Neutrophil (primary cell): ENCODE measurements around the gene ATPAF2.

Experiments used
- H3K27ac ChIP-seq: fragments of 200-600 bp; sonication (generic); 2 replicates; pipeline ENCODE4 v1.5.1; 2016; ENCODE audit warnings: mild to moderate bottlenecking, moderate library complexity
- H3K27me3 ChIP-seq: fragments of 200-600 bp; sonication (generic); 2 replicates; pipeline ENCODE4 v1.6.0; 2016; ENCODE audit warnings: mild to moderate bottlenecking
- H3K36me3 ChIP-seq: fragments of 200-600 bp; sonication (generic); 2 replicates; pipeline ENCODE4 v1.5.1; 2017
- H3K4me1 ChIP-seq, 2 experiments: fragments of 200-600 bp in 1 of 2; sonication (generic) in 1 of 2; 1 replicate in 1 of 2; 2 replicates in 1 of 2; pipeline versions ENCODE4 v1.5.1 to v1.6.1; 2013 to 2016; ENCODE audit warnings: low read depth in 1 of 2, low read length in 1 of 2, mild to moderate bottlenecking in 1 of 2, moderate library complexity in 1 of 2; ENCODE audit not compliant: control insufficient read depth in 1 of 2, insufficient read depth in 1 of 2
- H3K4me3 ChIP-seq, 2 experiments: fragments of 200-600 bp in 1 of 2; sonication (generic) in 1 of 2; 1 replicate in 1 of 2; 2 replicates in 1 of 2; pipeline ENCODE4 v1.5.1; 2013 to 2016; ENCODE audit warnings: low read depth in 1 of 2, low read length in 1 of 2, mild to moderate bottlenecking in 1 of 2, moderate library complexity in 1 of 2
- H3K9me3 ChIP-seq: fragments of 200-600 bp; sonication (generic); 2 replicates; pipeline ENCODE4 v1.5.1; 2016
- TF ChIP-seq, protein P1 (sequence below): fragments of 200-600 bp; sonication (generic); IDR thresholded peaks from 2 replicates; pipeline ENCODE4 v1.5.1; 2016; ENCODE audit warnings: antibody characterized with exemption

Gene ATPAF2

GRCh38 chr17:17989081-17989480 is 49.9 kb downstream of the ATPAF2 start:
- TF ChIP-seq, protein P1, sequence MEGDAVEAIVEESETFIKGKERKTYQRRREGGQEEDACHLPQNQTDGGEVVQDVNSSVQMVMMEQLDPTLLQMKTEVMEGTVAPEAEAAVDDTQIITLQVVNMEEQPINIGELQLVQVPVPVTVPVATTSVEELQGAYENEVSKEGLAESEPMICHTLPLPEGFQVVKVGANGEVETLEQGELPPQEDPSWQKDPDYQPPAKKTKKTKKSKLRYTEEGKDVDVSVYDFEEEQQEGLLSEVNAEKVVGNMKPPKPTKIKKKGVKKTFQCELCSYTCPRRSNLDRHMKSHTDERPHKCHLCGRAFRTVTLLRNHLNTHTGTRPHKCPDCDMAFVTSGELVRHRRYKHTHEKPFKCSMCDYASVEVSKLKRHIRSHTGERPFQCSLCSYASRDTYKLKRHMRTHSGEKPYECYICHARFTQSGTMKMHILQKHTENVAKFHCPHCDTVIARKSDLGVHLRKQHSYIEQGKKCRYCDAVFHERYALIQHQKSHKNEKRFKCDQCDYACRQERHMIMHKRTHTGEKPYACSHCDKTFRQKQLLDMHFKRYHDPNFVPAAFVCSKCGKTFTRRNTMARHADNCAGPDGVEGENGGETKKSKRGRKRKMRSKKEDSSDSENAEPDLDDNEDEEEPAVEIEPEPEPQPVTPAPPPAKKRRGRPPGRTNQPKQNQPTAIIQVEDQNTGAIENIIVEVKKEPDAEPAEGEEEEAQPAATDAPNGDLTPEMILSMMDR, result no peak
- H3K27ac ChIP-seq, result no peak overlapping the region
- H3K27me3 ChIP-seq, result no peaks in the 10 kb centered on the region
- no peaks in the 10 kb centered on the region for H3K9me3 ChIP-seq
- H3K4me3 ChIP-seq, result no peak overlapping the region
- H3K4me1 ChIP-seq, result no peaks in the 10 kb centered on the region
- H3K36me3 ChIP-seq, result no peaks in the 10 kb centered on the region

DNA sequence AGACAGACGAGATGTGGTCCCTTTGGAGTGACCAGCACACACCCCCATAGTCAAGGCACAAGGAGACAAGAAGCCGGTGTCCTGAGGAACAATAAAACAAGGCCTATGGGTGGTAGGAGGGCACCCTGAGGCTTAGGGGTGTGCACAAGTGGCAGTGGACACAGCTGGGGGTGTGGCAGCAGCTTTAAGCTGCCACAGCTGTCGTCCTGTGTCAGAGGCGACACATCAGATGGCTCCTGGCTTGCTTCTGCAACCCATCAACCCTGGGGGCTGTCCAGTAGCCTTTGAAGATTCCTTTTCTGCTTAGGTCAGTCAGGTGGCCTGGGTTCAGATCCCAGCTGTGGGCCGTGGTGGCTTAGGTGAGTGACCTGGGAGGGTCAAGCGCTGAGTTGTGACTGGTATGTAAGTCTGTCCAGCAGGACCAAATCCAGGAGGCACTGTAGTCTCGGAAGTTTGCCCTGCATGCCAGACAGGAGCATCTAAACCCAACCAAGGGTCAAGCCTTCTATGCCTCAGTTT is 50.5 kb downstream of the ATPAF2 start:
- no peaks in the 10 kb centered on the region for H3K27me3 ChIP-seq
- H3K4me3 ChIP-seq, result no peak overlapping the region
- no peaks in the 10 kb centered on the region for H3K36me3 ChIP-seq
- H3K9me3 ChIP-seq, result no peaks in the 10 kb centered on the region
- H3K27ac ChIP-seq, result no peak overlapping the region
- H3K4me1 ChIP-seq, result no peaks in the 10 kb centered on the region
- TF ChIP-seq, protein P1, result no peak

GRCh38 chr17:17987901-17988300 is 51.1 kb downstream of the ATPAF2 start:
- Histone ChIP-seq H3K9me3 (no peaks in the 10 kb centered on the region), H3K4me3 (no peak overlapping the region), H3K4me1 (no peaks in the 10 kb centered on the region), H3K36me3 (no peaks in the 10 kb centered on the region), H3K27ac (no peak overlapping the region), H3K27me3 (no peaks in the 10 kb centered on the region)
- TF ChIP-seq, protein P1, result no peak

- Histone ChIP-seq H3K4me3 (no peak overlapping the region), H3K9me3 (no peaks in the 10 kb centered on the region), H3K4me1 (no peaks in the 10 kb centered on the region), H3K27me3 (no peaks in the 10 kb centered on the region), H3K27ac (no peak overlapping the region), H3K36me3 (no peaks in the 10 kb centered on the region)
- TF ChIP-seq, protein P1, result no peak
Observed at GRCh38 chr17:17987187-17987896, 51.6 kb downstream of the ATPAF2 start.

DNA sequence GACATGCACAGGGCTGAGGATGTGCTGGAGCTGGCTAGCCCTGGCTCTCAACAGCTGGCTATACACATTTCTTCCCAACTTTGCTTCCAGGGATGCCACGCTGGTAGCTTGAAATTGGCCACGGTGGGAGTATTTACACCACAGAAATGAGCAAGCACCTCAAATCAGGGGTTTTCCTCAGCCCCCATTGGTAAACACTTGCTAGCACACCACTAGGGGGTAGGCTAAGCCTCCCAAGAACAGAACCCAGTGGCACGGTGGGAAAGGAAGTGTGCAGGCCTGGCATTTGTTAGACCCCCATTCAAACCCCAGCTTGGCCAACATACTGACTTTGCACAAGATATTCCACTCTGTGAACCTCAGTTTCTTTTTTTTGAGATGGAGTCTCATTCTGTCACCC is 53.4 kb downstream of the ATPAF2 start:
- no peaks in the 10 kb centered on the region for H3K4me1 ChIP-seq
- H3K4me3 ChIP-seq, result no peak overlapping the region
- H3K27me3 ChIP-seq, result no peaks in the 10 kb centered on the region
- no peaks in the 10 kb centered on the region for H3K9me3 ChIP-seq
- TF ChIP-seq, protein P1, result no peak
- H3K36me3 ChIP-seq, result no peaks in the 10 kb centered on the region
- no peak overlapping the region for H3K27ac ChIP-seq
